ENCODE data around the gene FCRLA.
"Not testable (repeated sequence)": the region's sequence is repeated elsewhere in the genome, so short reads cannot be mapped to it uniquely, and the experiment has no call there.

FCRLA gene, protein sequence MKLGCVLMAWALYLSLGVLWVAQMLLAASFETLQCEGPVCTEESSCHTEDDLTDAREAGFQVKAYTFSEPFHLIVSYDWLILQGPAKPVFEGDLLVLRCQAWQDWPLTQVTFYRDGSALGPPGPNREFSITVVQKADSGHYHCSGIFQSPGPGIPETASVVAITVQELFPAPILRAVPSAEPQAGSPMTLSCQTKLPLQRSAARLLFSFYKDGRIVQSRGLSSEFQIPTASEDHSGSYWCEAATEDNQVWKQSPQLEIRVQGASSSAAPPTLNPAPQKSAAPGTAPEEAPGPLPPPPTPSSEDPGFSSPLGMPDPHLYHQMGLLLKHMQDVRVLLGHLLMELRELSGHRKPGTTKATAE

DNA sequence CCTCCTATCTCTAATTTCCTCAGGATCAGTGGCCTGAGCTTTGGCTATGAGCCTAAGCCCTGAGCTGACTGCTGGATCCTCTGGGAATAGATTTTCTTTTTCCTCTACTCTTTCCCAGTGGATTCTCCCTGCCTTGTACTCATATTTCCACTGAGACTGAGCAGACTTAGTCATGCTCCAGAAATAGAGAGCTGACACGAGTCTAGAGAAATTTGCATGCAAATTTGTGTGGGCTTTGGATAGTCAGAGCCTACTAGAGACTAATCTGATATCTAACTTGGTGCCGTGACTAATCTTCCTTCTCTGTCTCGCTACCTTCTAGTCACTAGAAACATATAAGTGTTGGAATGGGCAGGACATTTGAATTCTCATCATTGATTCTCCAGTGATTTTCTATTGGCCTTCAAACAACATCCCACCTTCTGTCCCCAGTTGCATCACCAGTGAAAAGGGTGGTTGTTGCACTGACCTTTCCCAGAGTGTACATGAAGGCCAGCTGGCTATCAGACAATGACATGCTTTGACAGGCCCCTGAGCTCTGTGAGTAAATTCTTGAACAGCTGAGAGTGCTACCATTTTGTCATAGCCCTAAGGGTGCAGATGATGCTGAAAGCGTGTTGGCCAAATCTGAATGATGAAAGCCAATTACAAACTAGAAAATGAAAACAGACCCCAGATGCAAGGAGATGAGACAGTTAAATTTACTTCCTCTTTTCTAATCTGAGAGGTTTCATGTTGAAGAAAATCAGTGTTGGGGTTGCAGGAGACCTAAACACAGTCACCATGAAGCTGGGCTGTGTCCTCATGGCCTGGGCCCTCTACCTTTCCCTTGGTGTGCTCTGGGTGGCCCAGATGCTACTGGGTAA lies at the start of gene FCRLA:
FCRLA (plus strand) TSS at position 748 of the 866 bp plus-strand sequence; CDS start at position 784, 36 bp downstream.
- peak; percentile 96 for DNase-seq

DNA sequence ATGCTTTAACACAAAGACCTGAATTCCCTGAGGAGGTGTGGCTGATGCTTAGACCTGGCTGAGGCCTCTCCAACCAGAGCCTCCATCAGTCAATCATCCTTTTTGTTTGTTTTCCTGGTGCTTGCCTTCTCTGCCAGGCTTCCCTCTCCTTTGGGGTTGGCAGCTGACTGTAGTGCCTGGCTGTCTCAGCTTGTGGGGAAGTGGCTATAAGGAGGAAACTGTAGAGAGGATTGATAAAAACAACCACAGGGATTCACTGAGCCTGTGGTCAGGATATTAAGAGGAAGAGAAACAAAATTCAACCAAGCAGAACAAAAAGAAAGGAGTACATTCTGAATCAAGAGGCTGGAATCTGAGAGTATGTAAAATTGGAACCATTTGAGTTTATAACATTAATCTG lies 48.5 kb upstream of the FCRLA start:
- not testable (repeated sequence) for DNase-seq

DNA sequence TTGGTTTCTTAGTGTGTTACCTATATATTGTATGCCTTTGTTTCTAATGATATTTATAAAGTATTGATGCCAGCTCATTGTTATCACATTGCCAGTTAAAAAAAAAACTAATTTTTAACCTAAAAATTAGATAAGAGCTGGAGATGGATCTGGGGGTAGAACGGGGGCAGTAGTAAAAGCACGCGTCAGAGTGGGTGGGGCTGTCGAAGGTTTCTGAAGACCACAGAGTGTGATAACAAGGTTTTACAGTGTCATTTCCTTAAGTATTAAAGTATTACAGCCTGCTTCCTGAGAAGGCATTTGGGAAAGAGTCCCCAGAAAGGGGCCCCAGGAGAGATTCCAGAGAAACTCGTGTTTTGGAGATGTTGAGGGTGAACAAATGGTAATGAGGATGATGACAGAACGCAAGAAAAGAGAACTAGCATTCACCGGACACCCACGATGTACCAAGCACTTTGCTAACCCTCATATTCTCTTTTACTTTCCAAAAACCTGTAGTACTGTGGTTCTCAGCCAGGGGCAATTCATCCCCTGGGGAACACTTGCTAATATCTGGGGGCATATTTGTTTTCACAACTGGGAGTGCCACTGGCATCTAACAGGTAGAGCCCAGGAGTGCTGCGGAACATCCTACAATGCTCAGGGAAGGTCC lies 45.2 kb upstream of the FCRLA start:
- DNase-seq, result not testable (repeated sequence)

DNA sequence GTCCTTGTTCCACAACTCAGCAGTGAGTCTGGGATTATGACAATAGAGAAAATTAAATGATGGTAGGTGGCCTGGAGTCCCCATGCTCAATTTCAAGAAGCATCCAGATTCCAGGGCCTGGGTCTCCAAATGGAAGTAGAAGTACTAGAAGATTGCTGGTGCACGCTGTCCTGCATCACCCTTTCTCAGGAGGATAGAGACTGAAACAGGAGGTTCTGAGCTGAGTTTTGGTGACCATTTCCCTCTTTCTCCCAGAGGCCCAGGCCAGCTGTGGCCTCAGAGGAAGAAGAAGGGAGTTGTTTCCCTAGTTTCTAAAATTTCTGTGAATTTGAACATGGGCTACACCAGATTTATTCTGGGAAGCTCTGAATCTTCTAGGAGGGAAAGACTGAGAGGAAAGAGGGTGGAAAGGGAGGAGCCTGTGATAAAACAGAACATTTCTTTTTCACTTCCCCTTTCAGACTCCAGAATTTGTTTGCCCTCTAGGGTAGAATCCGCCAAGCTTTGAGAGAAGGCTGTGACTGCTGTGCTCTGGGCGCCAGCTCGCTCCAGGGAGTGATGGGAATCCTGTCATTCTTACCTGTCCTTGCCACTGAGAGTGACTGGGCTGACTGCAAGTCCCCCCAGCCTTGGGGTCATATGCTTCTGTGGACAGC lies 44.2 kb upstream of the FCRLA start, which contains the start of gene FCGR2B:
FCGR2B (plus strand) TSS at position 460 of the 656 bp plus-strand sequence; CDS start at position 559, 99 bp downstream.
- not testable (repeated sequence) for DNase-seq

DNA sequence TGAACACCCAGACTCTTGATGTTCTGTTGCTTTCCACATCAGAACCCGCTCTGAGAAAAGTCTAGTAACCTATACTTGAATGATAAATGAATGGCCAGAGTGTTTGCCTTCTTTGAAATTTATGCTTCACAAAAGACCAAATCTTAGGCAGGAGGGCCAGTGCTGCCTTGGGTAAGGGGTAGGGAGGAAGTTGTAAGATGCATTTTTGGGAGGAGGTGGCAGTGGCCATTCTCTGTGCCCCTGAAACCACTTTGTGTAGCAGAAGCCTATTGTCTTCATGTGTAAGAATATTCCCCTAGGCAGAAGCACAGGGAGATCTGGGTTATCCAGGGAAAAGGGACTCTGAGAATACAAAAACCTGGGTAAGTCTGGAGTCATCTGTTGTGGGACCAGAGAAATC lies 43.5 kb upstream of the FCRLA start:
- DNase-seq, result not testable (repeated sequence)

DNA sequence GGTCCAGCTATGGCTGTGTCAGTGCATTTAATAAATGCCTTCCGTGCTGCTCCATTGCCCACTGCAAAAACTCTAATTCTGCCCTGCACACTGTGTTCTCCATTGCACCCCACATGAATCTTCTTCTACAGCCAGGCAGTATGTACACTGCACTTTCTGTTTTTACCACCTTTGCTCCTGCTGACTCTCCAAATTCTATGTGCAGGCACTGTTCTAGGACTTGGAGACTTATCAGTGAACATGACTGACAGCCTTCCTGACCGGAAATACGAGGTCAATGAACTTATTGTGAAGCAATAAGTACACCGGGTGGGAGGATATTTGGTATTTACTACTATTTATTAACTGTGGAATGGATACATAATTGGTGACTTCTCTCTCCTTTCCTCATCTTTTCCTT lies 42.3 kb upstream of the FCRLA start:
- DNase-seq, result not testable (repeated sequence)

DNA sequence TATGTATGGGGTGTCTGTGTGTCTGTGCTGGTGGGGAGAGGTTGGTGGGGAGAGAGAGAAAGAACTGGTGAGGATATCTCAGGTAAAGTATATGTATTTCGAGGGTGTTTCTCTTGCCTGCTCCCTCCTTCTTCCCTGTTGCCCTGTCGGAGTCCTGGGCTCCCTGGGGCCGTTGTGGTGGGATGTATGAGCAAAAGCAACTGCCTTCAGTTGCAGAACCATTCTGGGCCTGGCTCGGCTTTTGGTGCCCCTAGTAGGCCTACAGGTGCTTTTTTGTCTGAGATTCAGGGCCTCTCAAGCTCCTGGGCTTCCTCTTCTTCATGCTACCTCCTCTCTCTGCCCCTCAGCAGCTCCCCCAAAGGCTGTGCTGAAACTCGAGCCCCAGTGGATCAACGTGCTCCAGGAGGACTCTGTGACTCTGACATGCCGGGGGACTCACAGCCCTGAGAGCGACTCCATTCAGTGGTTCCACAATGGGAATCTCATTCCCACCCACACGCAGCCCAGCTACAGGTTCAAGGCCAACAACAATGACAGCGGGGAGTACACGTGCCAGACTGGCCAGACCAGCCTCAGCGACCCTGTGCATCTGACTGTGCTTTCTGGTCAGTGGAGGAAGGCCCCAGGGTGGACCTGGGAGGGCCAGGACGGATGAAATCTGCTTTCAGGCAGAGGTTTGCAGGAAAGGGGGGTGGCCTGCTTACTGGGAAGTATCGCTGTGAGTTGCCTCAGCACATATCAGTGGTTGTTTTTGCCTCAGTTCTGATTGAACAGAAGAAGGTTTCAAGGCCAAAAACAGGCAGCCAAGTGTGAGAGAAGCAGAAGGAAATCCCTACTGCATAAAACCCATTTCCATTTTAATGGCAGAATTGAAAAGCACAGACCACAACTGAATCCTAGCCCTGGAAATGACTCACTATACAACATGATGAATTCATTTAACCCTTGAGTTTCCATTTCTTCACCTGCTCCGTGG lies 35.7 kb upstream of the FCRLA start:
- DNase-seq, result not testable (repeated sequence)

DNA sequence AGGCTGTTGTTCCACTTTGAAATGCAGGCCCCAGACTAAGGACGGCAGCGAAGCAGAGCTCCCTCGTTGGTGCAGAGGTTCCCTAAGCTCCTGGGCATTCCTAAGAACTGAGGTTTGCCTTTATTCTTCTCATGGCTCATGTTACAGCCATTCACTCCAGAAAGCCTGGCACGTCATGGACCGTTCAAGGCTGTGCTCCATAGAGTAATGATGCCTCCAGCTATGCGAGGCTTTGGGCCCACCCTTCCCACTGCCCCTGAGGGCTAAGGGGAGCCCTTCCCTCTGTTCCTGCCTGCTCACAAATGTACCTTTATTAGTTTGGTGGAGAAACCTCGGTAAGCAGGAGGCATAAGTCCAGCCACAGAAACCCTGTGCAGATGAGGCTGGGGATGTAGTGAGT lies 33.6 kb upstream of the FCRLA start:
- not testable (repeated sequence) for DNase-seq

DNA sequence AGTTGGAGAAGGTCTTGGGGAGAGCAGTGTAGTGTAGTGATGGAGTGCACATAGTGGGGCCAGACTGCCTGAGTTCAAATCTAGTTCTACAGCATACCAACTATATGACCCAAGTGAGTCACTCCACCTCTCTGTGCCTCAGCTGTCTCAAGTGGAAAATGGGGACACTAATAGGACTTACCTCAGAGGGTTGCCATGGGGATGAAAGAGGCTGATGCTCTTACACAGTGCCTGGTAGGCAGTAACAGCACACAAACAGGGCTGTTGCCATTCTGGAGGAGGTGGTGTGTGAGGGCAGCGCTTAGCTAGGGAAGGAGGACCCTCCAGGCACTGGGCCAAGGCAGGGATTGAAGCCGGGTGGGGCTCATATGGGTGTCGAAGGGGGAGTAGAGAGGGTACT lies 32.6 kb upstream of the FCRLA start:
- DNase-seq, result not testable (repeated sequence)

DNA sequence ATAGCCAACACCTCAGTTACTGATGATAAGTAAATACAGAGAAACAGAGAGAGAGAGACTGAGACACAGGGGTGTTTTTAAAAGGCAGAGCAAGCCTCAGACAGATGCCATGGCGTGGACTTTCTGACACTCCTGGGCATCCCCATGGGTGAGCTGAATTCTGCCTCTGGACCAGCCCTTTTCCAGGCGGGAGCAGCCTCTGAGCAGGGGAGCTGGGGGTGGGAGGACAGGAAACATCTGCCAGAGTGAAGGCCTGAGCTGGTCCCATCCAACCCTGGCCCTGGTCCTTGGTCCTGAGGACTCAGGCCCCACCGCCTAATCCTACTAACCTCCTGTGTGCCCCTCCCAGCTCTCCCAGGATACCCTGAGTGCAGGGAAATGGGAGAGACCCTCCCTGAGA lies 32.1 kb upstream of the FCRLA start:
- DNase-seq, result not testable (repeated sequence)

DNA sequence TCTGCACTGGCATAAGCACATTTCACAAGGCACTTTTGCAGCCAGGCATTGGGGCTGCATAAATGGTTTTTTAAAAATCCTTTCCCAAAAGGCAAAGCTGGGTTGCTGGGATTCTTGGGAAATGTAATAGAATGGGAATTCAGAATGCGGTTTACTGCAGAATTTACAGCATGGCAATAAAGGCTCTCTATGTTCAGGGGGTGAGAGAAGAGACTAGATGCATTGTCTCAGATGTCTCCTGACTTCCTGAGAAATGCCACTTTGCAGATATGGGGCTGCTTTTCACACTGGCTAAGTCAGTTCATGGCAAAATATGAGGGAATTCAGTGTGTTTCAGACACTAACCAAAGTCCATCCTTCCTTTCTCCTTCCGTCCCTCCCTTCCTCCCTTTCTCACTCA lies 30.6 kb upstream of the FCRLA start:
- DNase-seq, result no peak

DNA sequence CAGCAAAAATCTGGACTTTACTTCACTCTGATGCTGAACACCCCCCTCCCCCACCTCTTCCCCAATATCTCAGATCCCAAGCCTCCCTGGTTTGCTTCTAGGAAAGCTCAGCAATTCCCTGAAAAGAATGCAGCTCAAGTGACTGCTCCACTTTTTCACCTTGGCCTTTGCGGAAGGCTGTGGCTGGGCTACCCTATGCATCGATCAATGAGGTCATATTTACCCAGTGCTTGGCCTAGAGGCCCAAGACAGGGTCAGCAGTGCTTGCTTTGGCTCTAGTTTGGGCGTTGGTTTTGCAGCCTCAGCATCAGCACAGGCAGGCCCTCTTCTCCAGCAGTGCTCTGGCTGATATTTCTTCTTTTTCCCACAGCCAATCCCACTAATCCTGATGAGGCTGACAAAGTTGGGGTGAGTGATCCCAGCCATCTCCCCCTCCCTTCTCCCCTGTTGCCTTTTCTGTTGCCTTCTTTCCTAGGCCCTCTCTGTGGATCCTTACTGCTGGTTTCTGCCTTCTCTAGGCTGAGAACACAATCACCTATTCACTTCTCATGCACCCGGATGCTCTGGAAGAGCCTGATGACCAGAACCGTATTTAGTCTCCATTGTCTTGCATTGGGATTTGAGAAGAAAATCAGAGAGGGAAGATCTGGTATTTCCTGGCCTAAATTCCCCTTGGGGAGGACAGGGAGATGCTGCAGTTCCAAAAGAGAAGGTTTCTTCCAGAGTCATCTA lies 29.9 kb upstream of the FCRLA start:
- no peak for DNase-seq

DNA sequence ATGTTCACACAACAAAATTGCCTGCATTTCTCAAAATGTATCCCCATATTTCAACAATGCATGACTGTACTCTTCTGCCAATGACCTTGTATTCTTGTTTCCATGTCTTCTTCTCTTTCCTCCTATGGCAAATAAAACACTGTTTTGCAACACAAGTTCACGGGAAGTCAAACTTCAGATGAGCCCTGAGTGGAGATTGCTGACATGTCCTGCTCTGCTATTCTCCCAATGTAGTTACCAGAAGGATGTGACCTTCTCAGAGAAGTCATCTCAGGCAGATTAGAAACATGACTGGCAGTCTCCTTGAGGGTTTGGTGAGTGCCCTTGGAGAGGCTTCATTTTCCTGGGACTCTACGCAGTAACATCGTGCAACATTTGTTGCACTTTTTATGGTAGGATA lies 28.5 kb upstream of the FCRLA start:
- DNase-seq, result no peak

DNA sequence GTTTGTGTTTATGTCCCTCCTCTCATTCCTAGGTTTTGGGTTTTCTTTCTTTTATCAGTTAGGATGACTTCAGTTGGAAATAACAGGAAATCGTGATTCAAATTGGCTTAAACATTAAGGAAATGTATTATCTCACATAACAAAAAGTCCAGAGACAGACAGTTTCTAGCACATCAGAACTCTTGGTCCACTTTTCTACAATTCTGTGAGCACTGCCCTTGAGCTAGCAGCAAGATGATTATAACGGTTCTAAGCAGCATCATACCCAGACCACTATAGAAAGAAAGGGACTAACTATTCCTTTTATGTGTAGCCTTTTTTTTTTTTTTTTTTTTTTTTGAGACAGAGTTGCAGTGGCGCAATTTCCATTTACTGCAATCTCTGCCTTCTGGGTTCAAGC lies 25.1 kb upstream of the FCRLA start:
- no peak for DNase-seq

DNA sequence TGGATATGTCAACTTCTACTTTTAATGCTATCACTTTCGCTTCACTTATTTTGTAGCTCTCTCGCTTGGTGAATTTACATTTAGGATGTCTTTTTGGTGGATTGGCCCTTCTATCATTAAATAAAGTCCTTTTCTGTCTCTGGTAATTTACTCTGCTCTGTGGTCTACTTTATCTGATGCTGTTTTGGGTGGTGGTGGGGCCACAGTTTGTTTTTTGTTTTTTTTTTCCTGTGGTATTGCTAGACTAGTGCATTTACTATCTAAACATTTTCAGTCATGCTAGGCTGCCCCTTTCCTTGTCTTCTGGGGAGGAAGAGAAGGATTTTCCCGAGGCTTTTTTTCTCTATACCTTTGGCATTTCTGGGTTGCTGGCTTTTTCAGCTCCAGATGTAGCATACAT lies 18.1 kb upstream of the FCRLA start:
- DNase-seq, result no peak

DNA sequence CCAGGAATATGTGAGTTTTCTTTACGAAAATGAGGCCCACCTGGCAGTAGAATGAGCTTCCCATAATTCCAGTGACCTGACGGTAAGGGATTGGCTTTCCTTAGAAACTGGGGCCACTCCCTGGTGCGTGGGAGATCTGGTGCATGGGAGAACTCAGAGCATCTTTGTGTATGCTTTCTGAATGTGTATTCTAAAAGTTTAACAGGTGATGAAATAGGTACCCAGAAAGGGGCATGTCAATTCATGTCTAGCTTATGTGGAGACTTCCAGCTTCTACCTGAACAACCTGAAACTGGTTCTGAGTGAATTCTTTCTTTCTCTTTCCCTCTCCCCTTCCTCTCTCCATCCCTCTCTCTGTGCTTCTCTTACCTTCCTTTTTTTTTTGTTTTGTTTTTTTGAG lies 15.2 kb upstream of the FCRLA start:
- no peak for DNase-seq

DNA sequence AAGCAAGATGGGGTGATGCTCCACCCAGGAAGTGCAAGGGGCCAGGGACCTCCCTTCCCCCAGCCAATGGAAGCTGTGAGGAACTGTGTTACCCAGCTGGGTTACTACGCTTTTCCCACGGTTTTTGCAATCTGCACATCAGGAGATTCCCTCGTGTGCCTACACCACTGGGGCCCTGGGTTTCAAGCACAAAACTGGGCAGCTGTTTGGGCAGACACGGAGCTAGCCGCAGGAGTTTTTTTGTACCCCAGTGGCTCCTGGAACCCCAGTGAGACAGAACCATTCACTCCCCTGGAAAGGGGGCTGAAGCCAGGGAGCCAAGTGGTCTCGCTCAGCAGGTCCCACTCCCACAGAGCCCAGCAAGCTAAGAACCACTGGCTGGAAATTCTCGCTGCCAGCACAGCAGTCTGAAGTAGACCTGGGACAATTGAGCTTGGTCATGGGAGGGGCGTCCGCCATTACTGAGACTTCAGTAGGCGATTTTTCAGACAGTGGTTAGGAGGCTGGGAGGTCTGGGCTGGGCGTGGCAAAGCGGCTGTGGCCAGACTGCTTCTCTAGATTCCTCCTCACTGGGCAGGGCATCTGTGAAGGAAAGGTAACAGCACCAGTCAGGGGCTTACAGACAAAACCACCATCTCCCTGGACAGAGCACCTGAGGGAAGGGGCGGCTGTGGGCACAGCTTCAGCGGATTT lies 13.9 kb upstream of the FCRLA start:
- not testable (repeated sequence) for DNase-seq

DNA sequence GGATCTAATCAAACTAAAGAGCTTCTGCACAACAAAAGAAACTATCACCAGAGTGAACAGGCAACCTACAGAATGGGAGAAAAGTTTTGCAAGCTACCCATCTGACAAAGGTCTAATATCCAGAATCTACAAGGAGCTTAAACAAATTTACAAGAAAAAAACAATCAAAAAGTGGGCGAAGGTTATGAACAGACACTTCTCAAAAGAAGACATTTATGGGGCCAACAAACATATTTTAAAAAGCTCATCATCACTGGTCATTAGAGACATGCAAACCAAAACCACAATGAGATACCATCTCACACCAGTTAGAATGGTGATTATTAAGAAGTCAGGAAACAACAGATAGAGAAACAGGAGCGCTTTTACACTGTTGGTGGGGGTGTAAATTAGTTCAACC lies 8.7 kb upstream of the FCRLA start:
- DNase-seq, result not testable (repeated sequence)

DNA sequence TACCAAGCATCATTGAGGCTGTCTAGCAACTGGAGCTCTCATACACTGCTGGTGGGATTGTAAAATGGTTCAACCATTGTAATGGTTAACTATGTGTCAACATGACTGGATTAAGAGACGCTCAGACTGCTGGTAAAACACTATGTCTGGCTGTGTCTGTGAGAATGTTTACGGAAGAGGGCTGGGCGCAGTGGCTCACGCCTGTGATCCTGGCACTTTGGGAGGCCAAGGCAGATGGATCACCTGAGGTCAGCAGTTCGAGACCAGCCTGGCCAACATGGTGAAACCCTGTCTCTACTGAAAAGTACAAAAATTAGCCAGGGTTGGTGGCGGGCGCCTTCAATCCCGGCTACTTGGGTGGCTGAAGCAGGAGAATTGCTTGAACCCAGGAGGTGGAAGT lies 4.8 kb upstream of the FCRLA start:
- no peak for DNase-seq

DNA sequence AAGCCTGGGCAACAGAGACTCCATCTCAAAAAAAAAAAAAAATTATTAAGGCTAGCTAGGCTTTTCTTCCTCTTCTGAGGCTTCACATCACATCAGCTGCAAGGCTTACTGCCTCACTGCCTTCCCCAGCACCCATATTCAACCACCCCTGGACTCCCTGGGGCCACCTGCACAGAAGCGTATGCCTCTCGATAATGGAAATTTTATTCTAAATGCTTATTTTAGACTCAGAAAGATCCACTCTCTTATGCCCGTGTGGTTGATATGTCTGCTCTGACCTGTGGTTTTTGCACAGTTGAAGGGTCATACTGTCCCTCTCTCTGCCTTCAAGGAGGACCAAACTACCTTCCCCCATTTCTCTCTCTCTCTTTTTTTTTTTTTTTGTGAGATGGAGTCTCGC lies 1.5 kb upstream of the FCRLA start:
- no peak for DNase-seq
